DMS153 (cell line): ENCODE data around the gene ADAM12.
A peak's percentile ranks its signal among the peaks of the same experiment; 100 is the strongest.

Experiments
- DNase-seq: peaks from one replicate; lab custom pipeline; 2025; lab: John Stamatoyannopoulos, UW

Gene ADAM12, protein sequence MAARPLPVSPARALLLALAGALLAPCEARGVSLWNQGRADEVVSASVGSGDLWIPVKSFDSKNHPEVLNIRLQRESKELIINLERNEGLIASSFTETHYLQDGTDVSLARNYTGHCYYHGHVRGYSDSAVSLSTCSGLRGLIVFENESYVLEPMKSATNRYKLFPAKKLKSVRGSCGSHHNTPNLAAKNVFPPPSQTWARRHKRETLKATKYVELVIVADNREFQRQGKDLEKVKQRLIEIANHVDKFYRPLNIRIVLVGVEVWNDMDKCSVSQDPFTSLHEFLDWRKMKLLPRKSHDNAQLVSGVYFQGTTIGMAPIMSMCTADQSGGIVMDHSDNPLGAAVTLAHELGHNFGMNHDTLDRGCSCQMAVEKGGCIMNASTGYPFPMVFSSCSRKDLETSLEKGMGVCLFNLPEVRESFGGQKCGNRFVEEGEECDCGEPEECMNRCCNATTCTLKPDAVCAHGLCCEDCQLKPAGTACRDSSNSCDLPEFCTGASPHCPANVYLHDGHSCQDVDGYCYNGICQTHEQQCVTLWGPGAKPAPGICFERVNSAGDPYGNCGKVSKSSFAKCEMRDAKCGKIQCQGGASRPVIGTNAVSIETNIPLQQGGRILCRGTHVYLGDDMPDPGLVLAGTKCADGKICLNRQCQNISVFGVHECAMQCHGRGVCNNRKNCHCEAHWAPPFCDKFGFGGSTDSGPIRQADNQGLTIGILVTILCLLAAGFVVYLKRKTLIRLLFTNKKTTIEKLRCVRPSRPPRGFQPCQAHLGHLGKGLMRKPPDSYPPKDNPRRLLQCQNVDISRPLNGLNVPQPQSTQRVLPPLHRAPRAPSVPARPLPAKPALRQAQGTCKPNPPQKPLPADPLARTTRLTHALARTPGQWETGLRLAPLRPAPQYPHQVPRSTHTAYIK

GRCh38 chr10:126387931-126388911 lies at the start of gene ADAM12:
Gene ADAM12, minus strand, starts transcription at chr10:126388477. Its CDS starts 332 bp downstream, at chr10:126388145.
- no peak for DNase-seq

- DNase-seq, result no peak
These were observed 49.5 kb upstream of the ADAM12 start for GRCh38 chr10:126437635-126438406.

DNA sequence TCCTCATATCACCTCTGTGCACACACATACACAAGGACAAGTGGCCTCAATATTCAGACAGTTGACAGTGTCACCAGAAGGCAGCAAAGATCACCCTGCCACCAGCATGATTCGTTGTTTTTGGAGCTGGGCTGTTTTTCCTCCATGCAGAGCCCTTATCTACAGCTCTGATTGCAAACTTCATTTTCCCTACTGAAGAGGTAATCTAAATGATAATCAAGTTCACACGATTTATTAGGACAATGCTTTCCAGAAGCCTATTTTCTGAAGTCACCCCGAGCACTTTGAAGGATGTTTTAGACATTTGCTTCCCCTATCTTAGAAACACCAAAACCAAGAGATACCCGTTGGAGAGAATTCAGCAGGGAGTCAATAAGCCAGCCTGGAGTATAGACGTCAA lies 46.0 kb upstream of the ADAM12 start:
- DNase-seq, result no peak

GRCh38 chr10:126433351-126433750 lies 45.1 kb upstream of the ADAM12 start:
- no peak for DNase-seq

GRCh38 chr10:126432507-126432906 lies 44.2 kb upstream of the ADAM12 start:
- DNase-seq, result no peak

DNA sequence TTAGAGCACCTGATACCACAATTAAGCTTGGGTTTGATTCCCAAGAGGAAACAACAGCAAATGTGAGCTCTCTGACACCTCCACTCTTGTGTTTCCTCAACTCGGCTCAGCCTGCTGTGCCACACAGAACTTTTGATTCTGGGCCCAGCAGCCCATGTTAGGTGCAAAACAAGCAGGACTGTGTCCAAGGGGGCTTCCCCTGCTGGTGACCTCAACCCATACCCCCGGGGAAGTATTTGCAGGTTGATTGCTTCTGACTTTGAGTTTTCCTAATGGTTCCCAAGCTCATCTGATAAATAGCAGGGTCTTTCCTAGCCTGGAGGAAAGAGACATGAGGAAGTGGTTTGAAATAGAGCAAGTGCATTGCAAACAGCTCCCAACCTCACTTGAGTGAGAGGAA lies 43.5 kb upstream of the ADAM12 start:
- no peak for DNase-seq

DNA sequence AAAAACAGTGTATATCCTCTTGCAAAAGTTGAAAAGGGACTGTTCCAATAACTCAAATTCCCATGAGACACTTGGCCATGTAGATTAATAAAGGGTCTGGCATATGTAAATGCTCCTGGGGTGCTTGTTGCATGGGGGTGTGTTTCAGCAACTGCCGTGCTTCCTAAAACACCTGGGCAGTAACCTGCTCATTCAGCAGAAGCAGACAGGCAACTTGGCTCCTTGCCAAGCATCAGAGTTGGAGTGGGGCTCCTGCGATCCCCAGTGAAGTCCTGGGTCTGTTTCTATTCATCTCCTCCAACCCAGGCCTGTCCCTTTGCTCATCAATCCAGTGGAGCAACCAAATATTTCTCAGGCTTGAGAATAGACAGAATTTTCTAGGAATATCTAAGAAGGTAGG lies 42.2 kb upstream of the ADAM12 start:
- peak; percentile 22 for DNase-seq

GRCh38 chr10:126429275-126429674 lies 41.0 kb upstream of the ADAM12 start:
- DNase-seq, result no peak

DNA sequence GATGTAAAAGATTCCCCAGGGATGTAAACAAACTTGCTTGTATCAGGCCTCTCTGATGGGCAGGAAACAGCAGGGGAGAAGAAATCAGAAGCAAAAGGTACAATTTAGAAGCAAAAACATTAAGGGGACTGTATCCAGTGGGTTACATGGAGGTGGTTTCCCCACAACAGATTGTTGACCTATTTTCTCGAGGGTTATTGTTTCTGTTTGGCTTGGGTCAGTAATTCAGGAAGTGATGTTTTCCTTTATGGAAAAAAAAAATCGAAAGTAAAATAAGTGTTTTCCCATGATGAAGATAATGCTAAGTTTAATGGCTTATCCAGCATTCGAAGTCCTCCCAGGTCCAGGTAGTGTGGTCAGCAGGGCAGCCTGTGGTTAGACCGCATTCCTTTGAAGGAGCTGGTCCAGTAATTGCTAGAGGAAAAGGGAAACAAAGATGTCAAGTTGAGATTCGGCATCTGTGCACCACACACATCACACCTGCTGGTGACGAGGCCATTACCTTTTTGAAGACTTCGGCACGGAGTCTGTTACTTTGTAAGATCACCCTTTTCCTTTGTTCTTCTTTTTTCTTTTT lies 37.3 kb upstream of the ADAM12 start:
- DNase-seq, result no peak

DNA sequence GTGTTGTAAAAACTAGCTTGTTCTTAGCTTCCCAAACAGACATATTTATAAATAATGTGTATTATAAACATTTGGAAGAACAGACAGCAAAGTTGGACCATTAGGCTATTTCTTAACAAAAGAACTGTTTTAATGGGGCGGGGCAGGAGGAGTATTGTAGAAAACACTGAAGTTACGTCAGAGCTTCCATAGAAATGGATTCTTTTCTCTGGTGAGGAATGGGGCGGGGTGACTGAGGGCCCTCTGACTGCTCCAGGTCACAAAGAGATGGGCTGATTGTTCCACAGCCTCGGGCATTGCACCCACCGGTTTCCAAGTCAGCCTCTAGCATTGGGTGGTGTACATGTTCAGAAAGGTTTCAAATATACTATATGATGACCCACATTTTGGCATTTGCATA lies 36.8 kb upstream of the ADAM12 start:
- DNase-seq, result no peak

GRCh38 chr10:126423732-126424491 lies 35.6 kb upstream of the ADAM12 start:
- no peak for DNase-seq

DNA sequence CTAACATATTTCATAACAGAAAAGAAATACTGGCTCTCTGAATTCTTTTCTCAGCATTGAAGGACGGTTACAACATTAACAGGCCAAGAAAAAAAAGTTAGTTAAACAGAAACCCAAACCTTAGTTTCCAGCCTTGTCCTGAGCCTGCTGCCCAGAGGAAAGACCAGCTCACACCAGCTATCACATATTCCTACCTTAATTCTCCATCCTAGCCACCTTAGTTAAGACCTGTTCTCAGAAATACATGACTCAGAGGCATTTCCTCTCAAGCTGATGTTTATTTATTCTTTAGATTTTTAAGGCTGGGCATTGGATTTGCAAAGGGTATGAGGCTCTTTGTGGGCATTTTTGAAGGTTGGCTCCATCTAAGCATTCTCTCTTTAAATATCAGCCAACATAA lies 34.3 kb upstream of the ADAM12 start:
- DNase-seq, result no peak

DNA sequence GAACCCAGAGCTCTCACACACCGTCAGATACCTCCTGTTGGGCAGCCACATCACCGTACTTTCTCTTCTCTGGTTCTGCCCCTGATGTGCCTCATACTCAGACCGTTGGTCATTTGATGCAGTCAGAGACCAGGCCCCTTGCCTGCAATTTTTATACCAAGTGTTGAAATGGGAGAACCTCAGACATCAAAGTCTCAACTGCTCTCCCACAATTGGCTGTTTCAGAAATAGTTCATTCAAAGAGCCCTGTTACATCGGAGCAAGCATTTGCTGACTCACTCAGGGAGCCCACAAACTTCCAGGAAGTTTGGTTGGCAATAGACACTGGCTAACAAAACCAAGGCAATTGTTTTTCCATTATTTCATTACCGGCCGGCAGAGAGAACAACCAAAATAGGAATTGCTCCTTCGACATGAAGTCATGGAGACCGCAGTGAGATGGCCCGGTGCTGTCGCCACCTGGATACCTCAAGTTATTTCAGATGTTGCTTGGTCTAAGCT lies 33.5 kb upstream of the ADAM12 start:
- no peak for DNase-seq

DNA sequence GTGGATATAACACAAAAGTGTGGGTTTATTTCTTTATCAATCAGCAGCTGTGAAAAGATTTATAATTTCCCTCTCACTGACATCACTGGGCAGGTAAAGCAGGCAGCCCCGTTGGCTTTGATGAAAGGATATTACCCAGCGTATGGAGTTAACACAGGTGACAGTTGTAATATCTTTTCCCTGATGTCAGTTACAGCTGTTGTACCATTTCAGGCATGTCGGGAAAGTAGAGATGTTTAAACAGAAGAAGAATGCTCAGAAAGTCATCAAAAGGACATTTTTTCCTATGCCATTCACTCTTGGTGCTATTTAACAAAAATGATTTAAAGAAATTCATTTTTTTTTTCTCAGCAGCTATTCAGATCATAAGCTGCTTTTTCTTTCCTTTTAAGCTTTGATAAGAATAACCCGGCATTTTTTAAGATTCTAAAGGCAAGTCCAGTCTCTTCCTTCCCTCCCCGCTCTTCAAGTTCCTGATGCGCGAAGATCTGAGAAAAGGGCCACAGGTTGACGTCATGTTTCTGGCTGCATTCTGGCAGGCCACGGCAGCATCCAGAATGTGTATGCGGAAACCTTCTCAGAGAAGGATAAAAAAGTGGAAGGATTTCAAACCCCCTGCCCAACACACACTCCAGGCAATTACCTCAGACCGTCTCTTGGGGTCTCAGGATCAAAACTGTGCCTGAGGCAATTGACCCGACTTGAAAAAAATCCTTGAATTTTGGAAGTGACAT lies 32.5 kb upstream of the ADAM12 start:
- no peak for DNase-seq

DNA sequence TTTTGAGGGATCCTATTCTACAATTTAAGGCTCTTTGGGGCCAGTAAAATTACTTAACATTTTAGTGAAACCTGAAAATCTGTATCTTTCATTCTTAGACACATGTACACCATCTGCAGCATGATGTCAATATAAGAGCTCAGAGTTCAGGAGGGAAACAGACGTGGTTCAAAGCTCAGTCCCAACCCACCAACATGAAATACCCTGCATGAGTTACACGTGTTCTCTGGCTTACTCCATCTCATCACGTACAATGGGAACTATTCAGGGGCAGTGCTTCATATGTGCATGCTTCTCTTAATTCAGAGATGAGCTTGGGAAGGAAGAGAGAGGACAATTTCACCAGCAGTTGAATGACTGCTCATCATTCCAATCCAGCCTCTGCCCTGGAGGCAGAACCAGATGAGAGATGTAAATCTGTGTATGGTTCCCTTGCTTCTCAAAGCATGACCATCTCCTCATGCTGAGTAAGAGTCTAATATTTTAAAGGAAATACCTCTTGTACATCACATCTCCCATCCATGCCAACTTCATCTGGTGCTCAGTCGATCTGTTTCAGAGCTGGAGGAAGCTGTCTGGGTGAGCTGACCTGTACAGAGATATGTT lies 29.0 kb upstream of the ADAM12 start:
- no peak for DNase-seq

DNA sequence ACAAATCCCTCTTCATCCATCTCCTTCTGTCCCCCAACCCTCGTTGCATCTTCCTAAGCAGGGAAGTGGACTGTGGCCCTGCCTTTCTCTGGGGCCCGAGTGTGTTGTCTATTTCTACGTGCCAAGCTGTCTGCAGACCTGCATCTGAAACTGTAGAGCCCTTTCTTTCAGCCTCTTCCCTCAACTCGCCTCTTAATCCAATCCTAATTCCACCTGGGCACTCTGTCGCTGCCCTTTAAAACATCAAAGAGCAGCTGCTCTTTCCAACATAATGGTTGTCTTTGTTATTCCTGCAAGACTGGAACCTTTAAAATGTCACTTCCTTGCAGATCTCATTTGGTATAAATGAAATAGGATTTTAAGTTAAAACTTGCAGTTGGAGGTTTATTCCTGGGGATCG lies 21.5 kb upstream of the ADAM12 start:
- DNase-seq, result no peak

- no peak for DNase-seq
These were observed 20.8 kb upstream of the ADAM12 start for GRCh38 chr10:126408953-126409641.

GRCh38 chr10:126407831-126408230 lies 19.6 kb upstream of the ADAM12 start:
- no peak for DNase-seq
